H1 (cell line): Measurements from ENCODE around the gene WDFY4. TPM values are rescaled to one million over a fixed set of nuclear protein-coding genes. Genes with fewer than 3 reads are reported as not detected.

Experiments
- CTCF ChIA-PET: fragments of 300-600 bp; sonication (Branson Sonifier 250); formaldehyde crosslinking; loops from one replicate; lab custom pipeline; 2021; ENCODE audit not compliant: partially characterized antibody; lab: Charles Lee
- POLR2A ChIA-PET: fragments of 300-600 bp; sonication (Branson Sonifier 250); formaldehyde crosslinking; loops from one replicate; lab custom pipeline; 2021; ENCODE audit warnings: inconsistent platforms; ENCODE audit not compliant: partially characterized antibody; lab: Charles Lee
- DNase-seq, 2 experiments: peaks; one replicate each; pipeline versions ENCODE4 v3.0.0 to v3.0.0-alpha.2; 2010 to 2022; ENCODE audit warnings: low spot score in 2 of 2, low read depth in 1 of 2, mixed read lengths in 1 of 2
- FAIRE-seq: peaks from 2 replicates; lab custom pipeline; 2011; peaks lifted over from hg19 to GRCh38; lab: Jason Lieb, UNC
- H2AFZ ChIP-seq: 2 replicates; pipeline ENCODE4 v1.8.1; 2012; ENCODE audit warnings: low read length, inconsistent platforms
- H2AK5ac ChIP-seq: 2 replicates; pipeline ENCODE4 v1.6.1; 2013; ENCODE audit warnings: low read depth, low read length
- H2BK120ac ChIP-seq: replicated peaks from 2 replicates; pipeline ENCODE3; 2013; ENCODE audit warnings: low read depth, low read length, inconsistent platforms
- H2BK12ac ChIP-seq: 2 replicates; pipeline ENCODE4 v1.6.1; 2013; ENCODE audit warnings: low read depth, low read length
- H2BK15ac ChIP-seq: 2 replicates; pipeline ENCODE4 v1.6.1; 2013; ENCODE audit warnings: low read length
- H2BK20ac ChIP-seq: 2 replicates; pipeline ENCODE4 v1.6.1; 2013; ENCODE audit warnings: low read length
- H2BK5ac ChIP-seq: 2 replicates; pipeline ENCODE4 v1.6.1; 2013; ENCODE audit warnings: low read depth, low read length
- H3K14ac ChIP-seq: 2 replicates; pipeline ENCODE4 v1.6.1; 2013; ENCODE audit warnings: inconsistent platforms; ENCODE audit not compliant: insufficient read length
- H3K18ac ChIP-seq: 2 replicates; pipeline ENCODE4 v1.6.1; 2013; ENCODE audit warnings: low read length; ENCODE audit errors: extremely low read depth
- H3K23ac ChIP-seq: 2 replicates; pipeline ENCODE4 v1.6.1; 2013; ENCODE audit warnings: inconsistent platforms; ENCODE audit not compliant: insufficient read length
- H3K23me2 ChIP-seq: 2 replicates; pipeline ENCODE4 v1.6.1; 2013; ENCODE audit warnings: low read depth, low read length
- H3K27ac ChIP-seq: 2 replicates; pipeline ENCODE4 v1.6.1; 2011; ENCODE audit warnings: low read depth, low read length, inconsistent platforms
- H3K27me3 ChIP-seq, 4 experiments: replicated peaks in 1 of 4; 1 replicate in 1 of 4; 2 replicates in 3 of 4; pipeline versions ENCODE4 v1.6.1 to v1.8.1; 2011 to 2013; ENCODE audit warnings: low read length in 3 of 4, mild to moderate bottlenecking in 3 of 4, inconsistent platforms in 2 of 4, mixed read lengths in 2 of 4, moderate library complexity in 1 of 4; ENCODE audit not compliant: control insufficient read depth in 3 of 4, insufficient read depth in 3 of 4; ENCODE audit errors: extremely low read depth in 1 of 4
- H3K36me3 ChIP-seq, 4 experiments: 2 replicates each; pipeline versions ENCODE4 v1.6.1 to v1.8.1; 2011 to 2013; ENCODE audit warnings: mild to moderate bottlenecking in 4 of 4, low read length in 3 of 4, moderate library complexity in 2 of 4, control low read depth in 1 of 4, inconsistent platforms in 1 of 4; ENCODE audit not compliant: insufficient read depth in 4 of 4, control insufficient read depth in 2 of 4
- H3K4ac ChIP-seq: replicated peaks from 2 replicates; pipeline ENCODE3; 2013; ENCODE audit warnings: low read length, low read depth, mixed read lengths, inconsistent platforms; ENCODE audit not compliant: insufficient read length
- H3K4me1 ChIP-seq, 4 experiments: replicated peaks in 1 of 4; 1 replicate in 1 of 4; 2 replicates in 3 of 4; pipeline versions ENCODE4 v1.6.1 to v1.8.1; 2011 to 2013; ENCODE audit warnings: low read length in 3 of 4, inconsistent platforms in 2 of 4, mixed read lengths in 1 of 4; ENCODE audit not compliant: insufficient read depth in 4 of 4, control insufficient read depth in 3 of 4
- H3K4me2 ChIP-seq, 2 experiments: 2 replicates each; pipeline versions ENCODE4 v1.6.1 to v1.8.1; 2011 to 2013; ENCODE audit warnings: low read depth in 2 of 2, low read length in 2 of 2, control low read depth in 1 of 2, inconsistent platforms in 1 of 2, mild to moderate bottlenecking in 1 of 2; ENCODE audit not compliant: insufficient read depth in 1 of 2
- H3K4me3 ChIP-seq, 4 experiments: fragments of 200-600, 300-600 bp in 1 of 4; sonication (generic), shearing (Covaris generic), sonication (Bioruptor Twin) in 1 of 4; 2 replicates each; pipeline versions ENCODE4 v1.5.1 to v1.8.1; 2011 to 2016; ENCODE audit warnings: low read length in 4 of 4, low read depth in 3 of 4, control low read depth in 2 of 4, inconsistent platforms in 2 of 4, mild to moderate bottlenecking in 2 of 4, mixed read lengths in 1 of 4, moderate library complexity in 1 of 4; ENCODE audit not compliant: insufficient read depth in 2 of 4; ENCODE audit errors: extremely low read depth in 1 of 4
- H3K56ac ChIP-seq: replicated peaks from 2 replicates; pipeline ENCODE3; 2013; ENCODE audit warnings: low read depth, mild to moderate bottlenecking, mixed read lengths, low read length, inconsistent platforms; ENCODE audit not compliant: insufficient read length
- H3K79me1 ChIP-seq: 2 replicates; pipeline ENCODE4 v1.6.1; 2013; ENCODE audit warnings: low read depth, low read length, control low read depth
- H3K79me2 ChIP-seq, 2 experiments: 2 replicates each; pipeline versions ENCODE4 v1.6.1 to v1.8.1; 2012 to 2013; ENCODE audit warnings: low read length in 2 of 2, mild to moderate bottlenecking in 2 of 2, inconsistent platforms in 1 of 2; ENCODE audit not compliant: insufficient read depth in 2 of 2, control insufficient read depth in 1 of 2
- H3K9ac ChIP-seq, 4 experiments: replicated peaks in 1 of 4; 1 replicate in 1 of 4; 2 replicates in 3 of 4; pipeline versions ENCODE4 v1.6.1 to v1.8.1; 2011 to 2013; ENCODE audit warnings: low read depth in 3 of 4, low read length in 3 of 4, control low read depth in 2 of 4, mild to moderate bottlenecking in 2 of 4, moderate library complexity in 2 of 4, inconsistent platforms in 1 of 4; ENCODE audit errors: extremely low read depth in 1 of 4
- H3K9me3 ChIP-seq, 2 experiments: 2 replicates each; pipeline versions ENCODE4 v1.6.1 to v1.8.1; 2012 to 2013; ENCODE audit warnings: mild to moderate bottlenecking in 2 of 2, moderate library complexity in 2 of 2, control low read depth in 1 of 2, inconsistent platforms in 1 of 2, low read depth in 1 of 2, low read length in 1 of 2, mixed read lengths in 1 of 2; ENCODE audit not compliant: insufficient read depth in 2 of 2
- H4K20me1 ChIP-seq, 2 experiments: replicated peaks in 1 of 2; 2 replicates each; pipeline versions ENCODE3 to v1.8.1; 2011 to 2013; ENCODE audit warnings: inconsistent platforms in 2 of 2, low read length in 2 of 2, mild to moderate bottlenecking in 1 of 2; ENCODE audit not compliant: insufficient read depth in 2 of 2, control insufficient read depth in 1 of 2
- H4K5ac ChIP-seq: 2 replicates; pipeline ENCODE4 v1.6.1; 2013; ENCODE audit warnings: low read length, low read depth, mixed read lengths, inconsistent platforms; ENCODE audit not compliant: insufficient read length
- H4K8ac ChIP-seq: 2 replicates; pipeline ENCODE4 v1.8.0; 2013; ENCODE audit warnings: mild to moderate bottlenecking, moderate library complexity, low read length, inconsistent platforms; ENCODE audit not compliant: insufficient read depth; ENCODE audit errors: extremely low read depth
- H4K91ac ChIP-seq: replicated peaks from 2 replicates; pipeline ENCODE3; 2013; ENCODE audit warnings: low read length, mixed read lengths, inconsistent platforms; ENCODE audit not compliant: insufficient read length
- BCL11A ChIP-seq, 2 experiments: IDR thresholded peaks; one replicate each; pipeline ENCODE4 v1.6.1; 2011; ENCODE audit warnings: low read depth in 2 of 2, low read length in 2 of 2, mild to moderate bottlenecking in 2 of 2
- CBX8 ChIP-seq: fragments of 300-800, 300-1000 bp; sonication (generic); IDR thresholded peaks from 2 replicates; pipeline ENCODE4 v1.7.1; 2016; ENCODE audit warnings: low read depth, low read length, borderline replicate concordance
- CREB1 ChIP-seq: IDR thresholded peaks from 2 replicates; pipeline ENCODE4 v1.6.1; 2012; ENCODE audit warnings: inconsistent platforms
- JUND ChIP-seq: IDR thresholded peaks from 2 replicates; pipeline ENCODE4 v1.6.1; 2011; ENCODE audit warnings: mild to moderate bottlenecking, improper control_type of control experiment, low read length
- KDM1A ChIP-seq: fragments of 200-600, 300-600 bp; sonication (generic); IDR thresholded peaks from 2 replicates; pipeline ENCODE4 v1.7.1; 2016; ENCODE audit warnings: mild to moderate bottlenecking, low read length, borderline replicate concordance
- SP1 ChIP-seq: IDR thresholded peaks from 2 replicates; pipeline ENCODE4 v1.6.1; 2011; ENCODE audit warnings: low read depth, low read length
- TBP ChIP-seq: IDR thresholded peaks from 2 replicates; pipeline ENCODE4 v1.6.1; 2011; ENCODE audit warnings: low read depth, low read length, improper control_type of control experiment
- TEAD4 ChIP-seq: IDR thresholded peaks from 2 replicates; pipeline ENCODE4 v1.6.1; 2012; ENCODE audit warnings: low read depth, low read length, inconsistent platforms, mixed read lengths
- WGBS, 2 experiments: shearing (Covaris generic) in 1 of 2; methylation state at CpG; one replicate each; pipeline versions ENCODE4 v1.1.6 to v1.1.7; 2013 to 2015; ENCODE audit warnings: low lambda C conversion rate in 2 of 2, mixed read lengths in 2 of 2, inconsistent platforms in 1 of 2, low coverage in 1 of 2, missing lambda C conversion rate in 1 of 2; ENCODE audit not compliant: insufficient replicate concordance in 2 of 2, insufficient coverage in 1 of 2, insufficient read length in 1 of 2; ENCODE audit errors: extremely low coverage in 1 of 2, missing lambda C conversion rate in 1 of 2; 5-methylcytosine and 5-hydroxymethylcytosine counted together
- polyA plus RNA-seq, 7 experiments: library from polyadenylated mRNA; depleted of rRNA in 3 of 7; stranded (reverse) in 5 of 7; unstranded in 2 of 7; fragments of >200 nt in 5 of 7; fragments of 200-250 nt in 2 of 7; gene quantifications; 1 replicate in 5 of 7; 2 replicates in 1 of 7; 4 replicates in 1 of 7; pipeline versions ENCODE4 v1.2.1 to v1.2.3, GENCODE V29; 2011 to 2013; ENCODE audit warnings: missing spikeins in 2 of 7, mixed read lengths in 2 of 7
- total RNA-seq: library from RNA; stranded (reverse); fragmentation: NEBNext Ultra II Directional; extraction: Animal tissue kit (Norgen Biotek cat#: 25700); gene quantifications from 2 replicates; pipeline ENCODE4 v1.2.1, GENCODE V29; 2021

The WDFY4 gene
- total and polyA plus RNA-seq, 2 of the 8 experiments (the other 6 are each of a cell fraction or from before 2014, with no cell fraction given), result not detected

DNA sequence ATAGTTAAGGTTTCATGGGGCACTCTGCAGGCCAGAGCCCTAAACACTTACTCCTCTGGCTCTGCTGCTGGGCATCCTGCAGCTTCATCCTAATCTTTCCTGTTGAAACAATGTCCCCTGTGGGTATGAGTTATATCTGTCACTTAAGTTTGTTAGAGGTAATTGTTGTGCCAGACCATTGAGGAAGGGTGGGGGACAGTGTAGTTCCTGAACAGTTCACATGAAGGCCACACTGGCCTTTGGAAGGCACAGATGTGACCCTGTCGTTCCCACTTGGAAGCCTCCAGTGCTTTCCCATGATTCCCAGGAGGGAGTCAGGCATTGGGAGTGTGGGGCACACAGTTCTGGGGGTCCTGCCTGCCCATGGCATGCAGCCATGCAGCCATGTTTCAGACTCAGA, 65.3 kb downstream of the WDFY4 start:
- CTCF ChIA-PET, result interaction anchor here (1.0 to 1.4 kb wide), 2 partner anchors 10 to 94 kb away, joined by 3 to 4 read pairs; no protein-coding TSS in a partner anchor
- Histone ChIP-seq H4K20me1 (peaks cover 0 to 4% of the 10 kb centered on the region in 2 experiments), H3K9ac (no peak overlapping the region), H3K56ac (no peak overlapping the region), H3K27ac (no peak overlapping the region), H2BK120ac (no peak overlapping the region), H3K23ac (no peak overlapping the region), H3K27me3 (no peaks in the 10 kb centered on the region), H3K14ac (no peak overlapping the region), H3K23me2 (peaks cover 2% of the 10 kb centered on the region; the same call in 1 of the 2 replicates), H3K9me3 (no peaks in the 10 kb centered on the region), H3K36me3 (no peaks in the 10 kb centered on the region), H3K79me2 (no peaks in the 10 kb centered on the region), H3K4me3 (no peak overlapping the region), H2AK5ac (no peak overlapping the region), H2BK20ac (no peak overlapping the region), H2AFZ (no peak overlapping the region), H2BK12ac (no peak overlapping the region), H4K5ac (no peak overlapping the region), H3K4me2 (no peak overlapping the region), H2BK5ac (no peak overlapping the region), H3K18ac (no peak overlapping the region), H2BK15ac (no peak overlapping the region), H4K91ac (no peak overlapping the region), H3K4me1 (no peaks in the 10 kb centered on the region; a peak in 1 of 7 replicates), H3K79me1 (no peaks in the 10 kb centered on the region), H3K4ac (no peak overlapping the region), H4K8ac (no peak overlapping the region)
- FAIRE-seq (no peak), DNase-seq (no peak)
- POLR2A ChIA-PET, result no interaction called here
- TF ChIP-seq TEAD4 (no peak), BCL11A (IDR thresholded peaks at IDR 0.05; ENCODE audit: low read depth in 2 of 2, low read length in 2 of 2) (no peak), SP1 (no peak), KDM1A (no peak), CREB1 (no peak), CBX8 (no peak), TBP (no peak), JUND (no peak)
- WGBS, 2 experiments, result 85% methylated on average over 1 of the region's 1 CpG; no CpG with 5 or more reads in 1 of the 2 experiments
